ENCODE data around the gene IQGAP3. TPM values are rescaled to one million over a fixed set of nuclear protein-coding genes. Genes with fewer than 3 reads are reported as not detected.

Gene IQGAP3
- polyA plus RNA-seq, 1 donor from 2014 or later: not detected

- H3K9me3 Mint-ChIP-seq: no peaks in the 10 kb centered on the region
- H3K27me3 Mint-ChIP-seq: peaks cover 2% of the 10 kb centered on the region
- H3K27ac Mint-ChIP-seq: peak overlapping the region in 2 of 3 donors; percentile 66 to 94
- no peaks in the 10 kb centered on the region for H3K36me3 Mint-ChIP-seq
- peak overlapping the region in 1 of 4 donors; percentile 27 for H3K4me3 Mint-ChIP-seq
- H3K4me1 Mint-ChIP-seq: peaks cover 14 to 22% (median 17%) of the 10 kb centered on the region in 3 donors
Measured at GRCh38 chr1:156509424-156510034, 62.8 kb downstream of the IQGAP3 start.

DNA sequence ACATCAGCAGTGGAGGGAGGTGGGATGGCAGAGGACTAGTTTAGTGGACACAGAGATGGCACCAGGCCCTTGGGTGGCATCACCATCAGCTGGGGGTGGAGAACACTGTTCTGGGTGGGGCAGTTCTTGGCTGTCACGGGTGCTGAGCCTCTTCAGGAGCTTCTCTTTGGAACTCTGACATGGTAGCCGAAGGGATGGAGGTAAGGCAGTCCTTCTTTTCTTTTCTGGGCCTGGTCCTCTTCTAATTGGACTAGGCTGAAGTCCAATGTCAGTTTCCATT lies 63.5 kb downstream of the IQGAP3 start:
- Mint-ChIP-seq H3K4me3 (no peak overlapping the region), H3K36me3 (no peaks in the 10 kb centered on the region), H3K9me3 (no peaks in the 10 kb centered on the region), H3K27me3 (peaks cover 2% of the 10 kb centered on the region), H3K4me1 (peaks cover 20 to 28% (median 23%) of the 10 kb centered on the region in 3 donors), H3K27ac (peak overlapping the region in 1 of 3 donors; percentile 94)

DNA sequence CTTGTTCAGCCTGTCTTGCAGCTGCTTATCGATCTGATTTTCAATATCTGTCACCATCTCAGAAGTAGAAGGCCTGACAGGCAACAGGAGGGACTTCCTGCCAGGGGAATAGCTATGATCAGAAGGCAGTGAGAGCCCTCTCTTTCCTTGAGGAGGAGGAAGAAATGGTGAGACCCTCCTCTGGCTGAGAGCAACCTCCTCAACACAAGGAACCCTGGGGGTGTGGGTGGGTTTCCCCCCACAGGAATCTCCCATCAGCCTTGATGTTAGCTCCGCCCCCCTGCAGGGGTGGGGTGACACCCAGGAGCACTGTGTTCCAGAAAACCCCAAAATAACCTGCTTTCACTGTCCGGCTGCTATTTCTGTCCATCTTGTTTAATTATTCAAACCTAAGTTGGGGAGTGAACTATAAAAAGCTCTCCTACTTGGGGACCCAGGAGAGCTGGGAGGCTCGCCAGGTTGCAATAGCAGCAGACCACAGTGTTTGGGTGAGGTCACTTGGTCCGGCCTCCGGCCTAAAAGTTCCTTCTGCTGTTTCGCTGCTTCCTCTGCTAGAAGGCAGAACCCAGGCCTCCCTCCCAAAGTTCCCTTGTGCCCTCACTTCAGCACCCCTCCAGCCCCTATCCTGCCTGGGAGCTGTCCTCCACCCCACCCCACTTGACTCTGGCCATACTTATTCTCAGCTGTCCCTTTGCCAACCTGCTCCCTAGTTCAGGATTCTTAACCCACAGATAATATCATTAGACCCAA lies 64.0 kb downstream of the IQGAP3 start:
- no peaks in the 10 kb centered on the region for H3K9me3 Mint-ChIP-seq
- peak overlapping the region in 3 of 4 donors; percentile 44 to 85 (median 58) for H3K4me3 Mint-ChIP-seq
- no peaks in the 10 kb centered on the region for H3K36me3 Mint-ChIP-seq
- H3K27me3 Mint-ChIP-seq: peaks cover 2% of the 10 kb centered on the region
- peak overlapping the region; percentile 82 to 94 (median 84) for H3K27ac Mint-ChIP-seq
- peaks cover 24 to 32% (median 27%) of the 10 kb centered on the region in 3 donors for H3K4me1 Mint-ChIP-seq

DNA sequence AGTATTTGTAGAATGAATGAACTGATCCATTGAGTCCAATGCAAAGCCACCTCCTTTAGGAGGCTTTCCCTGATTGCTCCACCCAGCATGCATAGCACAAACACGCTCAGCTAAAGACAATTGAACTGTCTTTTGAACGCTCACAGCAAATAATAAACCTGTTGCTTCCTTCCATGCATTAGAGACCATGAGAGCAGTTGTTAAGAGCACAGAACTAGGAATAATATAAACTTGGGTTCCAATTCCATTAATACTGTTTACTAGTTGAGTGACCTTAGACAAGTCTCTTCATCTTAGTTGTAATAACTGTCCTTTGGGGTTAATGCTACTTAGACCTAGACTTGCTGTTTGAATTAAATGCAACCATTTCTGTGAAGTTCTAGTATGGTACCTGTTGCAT lies 65.9 kb downstream of the IQGAP3 start:
- H3K27me3 Mint-ChIP-seq: peaks cover 2% of the 10 kb centered on the region
- H3K4me3 Mint-ChIP-seq: peak overlapping the region in 2 of 4 donors; percentile 46 to 80
- H3K36me3 Mint-ChIP-seq: no peaks in the 10 kb centered on the region
- no peaks in the 10 kb centered on the region for H3K9me3 Mint-ChIP-seq
- H3K4me1 Mint-ChIP-seq: peaks cover 30 to 48% (median 37%) of the 10 kb centered on the region in 3 donors
- H3K27ac Mint-ChIP-seq: peak overlapping the region; percentile 92 to 100 (median 97)

DNA sequence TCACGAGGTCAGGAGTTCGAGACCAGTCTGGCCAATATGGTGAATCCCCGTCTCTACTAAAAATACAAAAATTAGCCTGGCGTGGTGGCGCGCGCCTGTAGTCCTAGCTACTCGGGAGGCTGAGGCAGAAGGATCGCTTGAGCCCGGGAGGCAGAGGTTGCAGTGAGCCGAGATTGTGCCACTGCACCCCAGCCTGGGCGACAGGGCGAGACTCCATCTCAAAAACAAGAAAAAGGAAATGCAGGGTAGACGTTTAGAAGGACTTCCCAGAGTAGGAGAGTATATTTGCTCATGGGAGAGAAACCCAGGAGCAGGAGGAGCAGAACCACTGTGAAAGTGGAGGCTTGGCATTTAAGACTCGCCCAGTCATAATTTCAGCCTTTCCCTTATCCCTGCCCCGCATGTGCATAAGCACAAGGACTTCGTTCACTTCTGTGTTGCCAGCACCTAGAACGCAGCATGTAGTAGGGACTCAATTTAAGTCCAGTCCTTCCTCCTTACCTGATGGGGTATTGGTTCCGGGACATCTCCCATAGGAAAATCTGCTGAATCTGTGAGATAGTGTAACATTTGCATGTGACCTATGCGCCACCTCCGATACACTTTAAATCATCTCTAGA lies 66.6 kb downstream of the IQGAP3 start:
- no peaks in the 10 kb centered on the region for H3K9me3 Mint-ChIP-seq
- H3K36me3 Mint-ChIP-seq: no peaks in the 10 kb centered on the region
- H3K4me3 Mint-ChIP-seq: peak overlapping the region; percentile 80 to 95 (median 88)
- H3K27me3 Mint-ChIP-seq: peaks cover 2% of the 10 kb centered on the region
- H3K4me1 Mint-ChIP-seq: peaks cover 33 to 49% (median 39%) of the 10 kb centered on the region in 3 donors
- peak overlapping the region; percentile 92 to 100 (median 97) for H3K27ac Mint-ChIP-seq

DNA sequence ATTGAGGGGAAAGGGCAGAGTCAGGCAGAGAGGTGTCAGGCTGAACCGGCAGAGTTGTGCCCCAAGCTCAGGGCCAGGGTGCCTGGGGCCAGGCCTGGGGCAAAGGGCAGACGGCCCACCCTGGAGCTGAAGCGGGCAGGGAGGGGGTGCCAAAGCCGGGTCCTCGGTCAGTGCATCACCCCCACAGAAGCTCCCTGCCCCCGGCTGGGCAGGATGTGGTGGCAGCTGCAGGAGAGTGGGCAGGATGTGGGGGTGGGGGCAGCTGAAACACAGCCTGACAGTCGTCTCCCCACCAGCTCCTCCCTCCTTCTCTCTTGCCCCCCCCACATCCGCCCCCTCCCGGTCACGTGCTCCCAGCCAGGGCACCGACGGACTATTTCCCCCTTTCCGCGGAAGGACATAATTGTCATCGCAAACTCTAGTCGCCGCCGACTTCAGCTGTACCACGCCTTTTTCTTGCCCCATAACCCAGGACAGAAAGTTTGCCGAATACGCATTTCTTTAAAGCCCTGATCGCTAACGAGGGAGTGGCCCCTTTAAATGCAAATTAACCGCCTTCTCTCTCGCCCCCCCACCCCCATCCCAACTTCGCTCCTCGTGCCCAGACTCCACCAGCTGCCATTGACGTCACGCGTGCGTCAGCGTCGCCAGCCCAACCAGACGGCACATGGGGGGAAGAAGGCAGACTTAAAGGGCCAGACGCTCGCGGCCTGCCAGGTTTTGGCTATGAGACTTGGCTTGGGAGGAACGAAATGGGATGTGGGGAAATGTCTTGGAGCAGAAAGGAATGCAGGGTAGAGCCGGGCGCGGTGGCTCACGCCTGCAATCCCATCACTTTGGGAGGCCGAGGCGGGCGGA lies 67.3 kb downstream of the IQGAP3 start:
- Mint-ChIP-seq H3K9me3 (no peaks in the 10 kb centered on the region), H3K36me3 (no peaks in the 10 kb centered on the region), H3K27ac (peak overlapping the region; percentile 92 to 100 (median 97)), H3K4me3 (peak overlapping the region; percentile 80 to 95 (median 88)), H3K27me3 (peaks cover 2% of the 10 kb centered on the region), H3K4me1 (peaks cover 33 to 49% (median 39%) of the 10 kb centered on the region in 3 donors)

DNA sequence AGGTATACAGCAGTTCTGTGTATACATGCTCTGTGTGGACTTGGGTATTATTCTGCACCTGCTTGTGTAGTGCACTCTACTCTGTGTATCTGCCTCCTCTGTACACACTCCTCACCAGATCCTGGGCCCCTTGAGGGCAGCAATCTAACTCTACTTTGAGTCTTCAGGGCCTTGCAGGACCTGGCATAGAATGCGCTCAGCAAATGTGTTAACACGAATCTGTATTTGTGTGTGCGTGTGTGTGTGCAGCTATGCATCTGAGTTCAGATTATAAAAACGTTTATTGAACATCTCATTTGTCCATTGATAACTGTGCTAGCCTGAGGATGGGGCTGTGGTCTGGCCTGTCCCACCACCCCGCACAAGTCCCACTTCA lies 67.9 kb downstream of the IQGAP3 start:
- no peaks in the 10 kb centered on the region for H3K36me3 Mint-ChIP-seq

DNA sequence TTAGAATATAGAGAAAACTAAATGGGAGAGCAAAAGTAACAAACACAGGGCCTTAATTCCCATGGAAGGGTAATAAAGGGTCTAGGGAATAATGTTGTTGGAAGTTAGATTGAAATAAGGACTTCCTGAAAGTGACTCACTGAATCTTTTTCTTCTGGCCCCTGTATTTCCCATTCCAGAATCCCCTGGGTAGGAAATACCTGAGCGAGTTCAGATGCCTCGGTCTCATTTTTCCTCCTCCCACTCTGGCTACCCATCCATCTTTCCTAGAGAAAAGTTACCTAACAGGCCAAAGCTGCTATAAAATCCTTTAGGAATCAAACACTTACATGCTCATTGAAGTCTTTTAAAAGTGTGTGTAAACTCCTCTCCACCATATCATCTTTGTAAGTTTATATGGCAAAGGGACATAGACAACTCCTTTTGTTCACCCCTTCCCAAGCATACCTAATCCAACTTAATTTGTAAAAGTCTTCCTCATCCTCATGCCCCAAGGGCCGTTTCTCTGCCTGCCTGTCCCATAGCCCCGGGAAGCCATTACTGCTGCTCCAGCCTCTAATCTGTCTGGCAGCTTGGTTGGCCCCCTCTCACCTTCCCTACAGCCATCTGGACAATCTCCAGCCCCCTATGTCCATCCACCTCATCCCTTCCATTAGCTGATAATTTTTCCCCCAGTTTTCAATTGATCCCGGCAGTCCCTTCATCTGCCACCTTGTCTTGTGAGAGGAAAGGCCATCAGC lies 68.5 kb downstream of the IQGAP3 start:
- Mint-ChIP-seq H3K4me1 (peaks cover 33 to 51% (median 41%) of the 10 kb centered on the region in 3 donors), H3K36me3 (no peaks in the 10 kb centered on the region), H3K27ac (peak overlapping the region; percentile 92 to 100 (median 97)), H3K27me3 (peaks cover 2% of the 10 kb centered on the region), H3K9me3 (no peaks in the 10 kb centered on the region), H3K4me3 (peak overlapping the region in 3 of 4 donors; percentile 80 to 95 (median 94))

More for the DNA sequence above, 67.9 kb downstream of the IQGAP3 start:
- Mint-ChIP-seq H3K27ac (peak overlapping the region; percentile 92 to 100 (median 97)), H3K9me3 (no peaks in the 10 kb centered on the region), H3K4me1 (peaks cover 33 to 49% (median 39%) of the 10 kb centered on the region in 3 donors), H3K27me3 (peaks cover 2% of the 10 kb centered on the region), H3K4me3 (peak overlapping the region; percentile 80 to 95 (median 88))

- H3K4me3 Mint-ChIP-seq: peak overlapping the region in 3 of 4 donors; percentile 8 to 80 (median 52)
- H3K4me1 Mint-ChIP-seq: peaks cover 37 to 51% (median 44%) of the 10 kb centered on the region in 3 donors
- no peaks in the 10 kb centered on the region for H3K9me3 Mint-ChIP-seq
- H3K27me3 Mint-ChIP-seq: peaks cover 2% of the 10 kb centered on the region
- H3K27ac Mint-ChIP-seq: peak overlapping the region; percentile 92 to 100 (median 97)
- no peaks in the 10 kb centered on the region for H3K36me3 Mint-ChIP-seq
Measured at GRCh38 chr1:156502894-156503697, 69.3 kb downstream of the IQGAP3 start.

GRCh38 chr1:156502391-156502893 lies 69.9 kb downstream of the IQGAP3 start:
- H3K9me3 Mint-ChIP-seq: no peaks in the 10 kb centered on the region
- no peaks in the 10 kb centered on the region for H3K36me3 Mint-ChIP-seq
- peaks cover 2% of the 10 kb centered on the region for H3K27me3 Mint-ChIP-seq
- peaks cover 43 to 53% (median 49%) of the 10 kb centered on the region in 3 donors for H3K4me1 Mint-ChIP-seq
- H3K4me3 Mint-ChIP-seq: peak overlapping the region; percentile 16 to 94 (median 82)
- H3K27ac Mint-ChIP-seq: peak overlapping the region; percentile 92 to 100 (median 97)

DNA sequence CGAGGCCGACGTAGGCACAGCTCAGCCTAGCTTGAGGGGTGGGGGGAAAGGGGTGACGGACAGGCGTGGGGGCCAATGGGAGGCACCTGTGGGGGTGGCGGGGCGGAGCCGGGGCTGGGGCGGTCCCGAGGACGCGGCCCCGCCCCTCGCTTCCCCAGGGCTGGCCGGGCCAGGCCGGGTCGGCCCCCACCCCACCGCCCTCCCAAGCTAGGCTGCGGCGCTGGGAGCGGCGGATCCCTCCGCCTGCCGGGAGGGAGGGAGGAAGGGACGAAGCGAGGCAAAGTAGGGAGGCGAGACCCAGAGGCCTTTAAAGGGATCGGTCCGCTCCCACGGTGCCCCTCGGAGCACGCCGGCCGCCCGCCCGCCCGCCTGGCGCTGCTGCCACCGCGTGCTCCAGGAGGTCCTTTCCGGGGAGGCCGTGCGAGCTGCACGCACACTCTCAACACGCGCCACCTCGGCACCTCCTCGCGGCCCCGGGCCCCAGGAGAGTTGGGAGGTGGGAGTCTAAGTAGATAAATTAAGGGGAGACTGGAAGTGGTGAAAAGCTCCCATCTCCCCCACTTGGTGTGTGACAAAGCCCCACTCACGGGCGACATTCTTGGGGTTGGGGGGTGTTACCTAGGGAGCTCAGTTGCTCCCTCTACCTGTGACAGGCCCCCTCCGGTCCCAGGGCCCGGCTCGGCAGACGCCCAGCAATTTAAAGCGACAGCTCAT lies 71.4 kb downstream of the IQGAP3 start:
- H3K4me1 Mint-ChIP-seq: peaks cover 52 to 63% (median 61%) of the 10 kb centered on the region in 3 donors
- H3K27ac Mint-ChIP-seq: peak overlapping the region; percentile 92 to 98 (median 97)
- H3K9me3 Mint-ChIP-seq: no peaks in the 10 kb centered on the region
- H3K36me3 Mint-ChIP-seq: no peaks in the 10 kb centered on the region
- peak overlapping the region; percentile 80 to 97 (median 92) for H3K4me3 Mint-ChIP-seq
- peaks cover 2% of the 10 kb centered on the region for H3K27me3 Mint-ChIP-seq

DNA sequence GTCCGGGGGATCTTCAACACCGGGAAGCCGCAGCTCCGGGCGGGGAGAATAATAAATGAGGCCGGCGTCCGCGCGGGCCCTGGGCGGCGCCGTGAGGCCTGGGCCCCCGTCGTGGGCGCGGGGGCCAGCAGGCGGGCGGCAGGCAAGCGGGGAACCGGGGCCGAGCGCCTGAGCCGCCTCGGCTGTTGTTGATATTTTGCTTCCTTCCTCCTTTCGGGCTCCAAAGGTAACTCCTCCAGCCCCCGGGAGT lies 71.9 kb downstream of the IQGAP3 start, which contains the start of gene MEF2D:
TSS of gene MEF2D (minus strand) at position 233 of the 250 bp plus-strand sequence. CDS start 17,483 bp downstream, outside the sequence.
- Mint-ChIP-seq H3K27me3 (peaks cover 2% of the 10 kb centered on the region), H3K4me3 (peak within 1 kb of the TSS; percentile 80 to 97 (median 92)), H3K36me3 (no peaks in the 10 kb centered on the region), H3K27ac (peak within 1 kb of the TSS; percentile 92 to 98 (median 97)), H3K4me1 (peaks cover 54 to 63% (median 62%) of the 10 kb centered on the region in 3 donors), H3K9me3 (no peaks in the 10 kb centered on the region)

Measured in IgD-negative memory B cell (primary cell).